T-helper 22 cell (primary cell): ENCODE data around the gene STK36.
"Not testable (repeated sequence)": the region's sequence is repeated elsewhere in the genome, so short reads cannot be mapped to it uniquely, and the experiment has no call there.

Experiments
- DNase-seq: peaks from one replicate; pipeline ENCODE4 v3.0.0-alpha.2; 2020; ENCODE audit warnings: low read depth

The STK36 gene

GRCh38 chr2:218659988-218660358 lies 11.9 kb upstream of the STK36 start:
- no peak for DNase-seq

DNA sequence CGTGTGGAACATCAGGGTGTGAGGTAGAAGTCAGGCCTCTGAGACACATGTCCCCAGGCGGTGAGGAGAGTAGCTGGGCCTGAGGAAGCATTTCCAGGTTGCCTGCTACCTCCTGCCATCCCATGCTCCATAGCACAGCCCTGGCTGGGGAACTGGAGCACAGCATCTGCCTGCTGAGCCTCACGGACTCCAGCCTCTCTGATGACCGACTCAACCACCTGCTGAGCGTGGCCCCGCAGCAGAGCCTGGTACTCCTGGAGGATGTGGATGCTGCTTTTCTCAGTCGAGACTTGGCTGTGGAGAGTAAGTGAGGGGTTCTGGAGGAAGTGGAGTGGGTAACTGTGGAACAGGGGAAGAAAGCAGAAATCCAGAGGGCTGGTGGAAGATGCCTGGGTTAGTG lies 9.5 kb upstream of the STK36 start:
- no peak for DNase-seq

GRCh38 chr2:218662827-218663226 lies 9.1 kb upstream of the STK36 start:
- DNase-seq: no peak

- no peak for DNase-seq
These were observed 8.0 kb upstream of the STK36 start for GRCh38 chr2:218663901-218664300.

- no peak for DNase-seq
These were observed 7.2 kb upstream of the STK36 start for GRCh38 chr2:218664653-218665052.

GRCh38 chr2:218671097-218671653 lies 711 bp upstream of the STK36 start:
- no peak for DNase-seq

GRCh38 chr2:218679119-218679518 lies 7.2 kb downstream of the STK36 start:
- no peak for DNase-seq

GRCh38 chr2:218680061-218680460 lies 8.2 kb downstream of the STK36 start:
- no peak for DNase-seq

DNA sequence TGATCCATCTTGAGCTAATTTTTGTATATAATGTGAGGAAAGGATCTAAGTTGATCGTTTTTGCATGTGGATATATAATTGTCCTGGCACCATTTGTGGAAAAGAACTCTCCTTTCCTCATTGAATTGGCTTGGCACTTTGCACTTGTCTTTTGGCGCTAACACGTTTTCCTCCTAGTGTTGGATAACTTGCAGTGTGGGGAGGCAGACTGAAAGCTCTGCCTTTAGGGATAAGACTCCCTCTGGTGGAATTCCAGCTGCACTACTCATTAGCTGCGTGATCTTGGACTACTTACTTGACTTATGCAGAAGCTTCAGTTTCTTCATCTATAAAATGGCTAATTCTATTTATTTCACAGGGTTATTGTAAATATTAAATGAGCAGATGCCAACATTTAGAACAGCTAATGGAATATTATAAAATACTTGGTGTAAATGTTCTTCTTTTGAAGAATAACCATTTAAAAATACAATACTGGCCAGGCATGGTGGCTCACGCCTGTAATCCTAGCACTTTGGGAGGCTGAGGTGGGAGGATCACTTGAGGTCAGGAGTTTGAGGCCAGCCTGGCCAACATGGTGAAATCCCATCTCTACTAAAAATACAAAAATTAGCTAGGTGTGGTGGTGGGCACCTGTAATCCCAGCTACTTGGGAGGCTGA lies 15.6 kb downstream of the STK36 start:
- DNase-seq: not testable (repeated sequence)

DNA sequence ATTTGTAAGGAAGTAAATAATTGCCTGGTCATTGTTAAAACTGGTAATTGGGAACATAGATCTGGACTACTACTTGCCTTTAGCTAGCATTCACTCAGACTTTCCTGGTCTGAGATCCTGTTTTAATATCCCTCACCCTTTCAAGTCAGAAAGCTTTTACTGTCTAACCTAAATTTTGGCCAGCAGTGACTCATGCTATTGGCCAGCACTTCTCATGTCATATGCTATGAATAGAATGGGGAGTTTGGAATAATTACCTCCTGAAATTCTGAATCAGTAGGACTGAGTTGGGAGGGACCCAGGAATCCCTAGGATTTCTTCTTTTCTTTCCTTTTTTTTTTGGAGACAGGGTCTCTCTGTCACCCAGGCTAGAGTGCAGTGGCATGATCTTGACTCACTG lies 19.3 kb downstream of the STK36 start:
- no peak for DNase-seq

DNA sequence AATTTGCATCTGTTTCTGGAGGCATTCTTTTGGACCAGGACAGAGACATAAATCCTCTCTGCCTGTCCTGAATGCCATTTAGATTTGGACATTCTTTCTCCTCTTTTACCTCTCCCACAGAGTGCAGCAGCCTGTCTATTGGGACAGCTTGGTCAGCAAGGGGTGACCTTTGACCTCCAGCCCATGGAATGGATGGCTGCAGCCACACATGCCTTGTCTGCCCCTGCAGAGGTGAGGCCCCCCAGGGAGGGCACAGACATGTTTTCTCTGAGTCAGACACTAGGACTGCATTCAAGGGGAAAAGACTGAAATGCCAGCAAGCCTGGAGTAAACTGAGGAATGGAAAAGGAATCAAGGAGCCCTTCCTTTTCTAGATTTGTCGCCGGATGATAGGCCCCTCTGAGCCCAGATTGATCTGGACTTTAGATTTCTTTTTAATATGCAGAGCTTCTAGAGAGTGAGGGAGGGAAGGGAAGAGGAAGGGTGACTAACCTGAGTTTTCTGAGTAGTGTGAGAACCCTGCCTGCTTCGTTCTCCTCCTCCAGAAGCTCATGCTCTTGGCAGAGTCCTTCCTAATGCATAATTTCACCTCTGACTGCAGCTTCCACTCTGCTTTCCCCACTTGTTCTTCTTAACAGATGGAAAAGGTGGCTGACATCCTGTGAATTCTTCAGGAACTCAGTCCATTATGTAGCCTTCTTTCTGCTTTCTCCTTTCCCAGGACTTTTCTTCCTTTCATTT lies 22.7 kb downstream of the STK36 start:
- DNase-seq: no peak

GRCh38 chr2:218698885-218699284 lies 27.0 kb downstream of the STK36 start:
- no peak for DNase-seq

GRCh38 chr2:218701806-218702205 lies 29.9 kb downstream of the STK36 start:
- DNase-seq: no peak

DNA sequence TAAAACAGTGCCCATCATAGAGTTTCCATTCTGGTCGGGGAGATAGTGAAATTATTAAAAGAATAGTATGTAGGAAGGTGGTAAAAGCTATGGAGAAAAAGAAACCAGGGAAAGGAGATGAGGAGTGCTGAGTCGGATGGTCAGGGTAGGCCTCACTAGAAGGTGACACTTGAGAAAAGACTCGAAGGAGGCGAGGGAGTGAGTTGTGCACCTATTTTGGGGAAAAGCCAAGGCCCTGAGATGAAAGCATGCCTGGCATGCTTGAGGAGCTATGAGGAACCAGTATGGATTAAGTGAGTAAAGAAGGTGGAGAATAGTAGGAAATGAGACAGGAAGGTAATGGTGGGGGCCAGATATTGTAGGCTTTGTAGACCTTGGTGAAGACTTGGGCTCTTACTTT lies 31.5 kb downstream of the STK36 start:
- no peak for DNase-seq

GRCh38 chr2:218708086-218708485 lies 36.2 kb downstream of the STK36 start:
- DNase-seq: no peak

DNA sequence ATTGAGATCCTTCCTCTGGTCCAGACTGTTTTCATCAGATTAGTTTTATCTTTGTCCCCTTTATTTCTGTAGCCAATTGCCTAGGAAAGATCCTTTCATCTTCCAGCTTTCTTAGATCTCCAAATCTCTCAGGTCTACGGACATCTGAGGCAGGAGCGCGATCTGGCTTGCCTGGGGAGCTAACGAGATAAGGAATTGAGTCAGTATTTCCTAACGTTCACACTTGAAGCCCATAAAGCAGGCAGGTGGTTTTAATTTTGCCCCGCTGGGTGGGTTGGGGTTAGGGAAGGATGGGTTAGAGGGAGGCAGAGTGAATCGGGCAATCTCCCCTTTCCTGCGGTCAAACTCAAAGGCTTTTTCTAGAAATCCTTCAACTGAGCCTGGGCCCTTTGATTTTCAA lies 38.0 kb downstream of the STK36 start:
- no peak for DNase-seq

- no peak for DNase-seq
These were observed 38.4 kb downstream of the STK36 start for GRCh38 chr2:218710334-218710686.

DNA sequence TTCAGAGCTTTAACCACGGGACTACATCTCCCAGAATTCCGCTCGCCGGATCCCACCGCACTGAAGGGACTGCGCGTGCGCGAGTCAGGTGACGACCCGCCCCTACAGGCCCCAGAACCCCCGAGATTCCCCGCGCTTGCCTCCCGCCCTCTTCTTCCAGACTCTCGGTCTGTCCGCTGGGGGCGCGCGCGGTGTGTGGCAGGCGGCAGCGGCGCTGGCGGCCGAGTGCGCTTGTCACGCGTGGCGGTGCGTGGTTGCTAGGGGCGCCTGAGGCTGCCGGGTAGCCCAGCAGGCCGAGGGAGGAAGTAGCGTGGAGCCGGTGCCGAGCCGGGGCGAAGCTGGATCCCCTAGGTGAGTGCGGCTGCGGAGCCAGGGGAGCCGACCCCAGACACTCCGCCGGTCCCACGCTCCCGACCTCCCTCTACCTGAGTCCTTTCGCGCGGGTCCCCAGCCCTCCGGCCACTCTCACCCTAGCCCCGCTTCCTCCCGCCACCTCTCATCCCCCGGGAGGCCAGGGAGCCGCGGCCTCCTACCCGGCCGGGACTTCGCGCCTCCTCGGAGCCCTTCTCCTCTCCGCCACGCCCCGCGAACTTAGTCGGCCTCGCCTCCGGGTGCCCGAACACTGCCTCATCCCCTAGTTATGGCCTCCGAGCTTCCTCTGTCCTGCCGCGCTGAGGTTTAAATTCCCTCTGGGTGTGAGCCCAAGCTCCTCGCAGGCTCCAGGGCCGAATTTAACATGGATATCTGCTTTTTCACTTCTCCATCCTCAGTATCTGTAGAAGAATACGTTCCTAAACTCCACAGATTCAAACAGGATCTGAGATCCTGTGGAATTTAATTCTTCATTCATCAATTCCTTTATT lies 39.0 kb downstream of the STK36 start, which contains the start of gene TTLL4:
TTLL4 (plus strand) TSS at position 149 of the 863 bp plus-strand sequence. CDS start 26,842 bp downstream, outside the sequence.
- DNase-seq: peak; percentile 98

- DNase-seq: no peak
These were observed 39.7 kb downstream of the STK36 start for GRCh38 chr2:218711550-218711929.

GRCh38 chr2:218713922-218714321 lies 42.0 kb downstream of the STK36 start:
- DNase-seq: no peak

- DNase-seq: no peak
These were observed 44.2 kb downstream of the STK36 start for GRCh38 chr2:218716070-218716469.

- no peak for DNase-seq
These were observed 45.4 kb downstream of the STK36 start for GRCh38 chr2:218717262-218717661.

DNA sequence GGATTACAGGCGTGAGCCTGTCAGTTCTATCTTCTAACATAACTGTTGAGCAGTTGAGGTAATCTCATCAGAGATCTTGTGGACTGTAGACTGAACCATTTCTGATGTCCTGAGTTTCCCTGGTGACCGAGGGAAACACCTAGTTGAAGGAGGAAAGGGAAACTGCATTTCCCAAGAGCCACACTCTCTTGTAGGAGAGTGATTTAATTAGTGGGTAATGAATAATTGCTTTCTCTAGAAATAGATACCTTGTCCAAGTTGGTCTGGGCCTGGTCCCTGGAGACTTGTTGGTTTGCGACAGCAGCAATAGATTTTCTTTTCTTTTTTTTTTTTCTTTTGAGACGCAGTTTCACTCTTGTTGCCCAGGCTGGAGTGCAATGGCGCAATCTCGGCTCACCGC lies 46.2 kb downstream of the STK36 start:
- no peak for DNase-seq
